GM12874 (cell line): ENCODE data around the gene GALNT18.

ENCODE experiments used
- CTCF ChIP-seq: IDR thresholded peaks from 2 replicates; pipeline ENCODE4 v1.5.1; 2011; ENCODE audit warnings: low read depth, mild to moderate bottlenecking, control low read depth, low read length, moderate library complexity; ENCODE audit not compliant: insufficient read depth

GALNT18 gene

GRCh38 chr11:11270236-11270775 is 351.5 kb downstream of the GALNT18 start:
- TF ChIP-seq CTCF, result no peak

GRCh38 chr11:11268706-11269105 is 353.1 kb downstream of the GALNT18 start:
- no peak for TF ChIP-seq CTCF

- no peak for TF ChIP-seq CTCF
Measured at GRCh38 chr11:11268119-11268518, 353.7 kb downstream of the GALNT18 start.

- TF ChIP-seq CTCF, result no peak
Measured at GRCh38 chr11:11267312-11267711, 354.5 kb downstream of the GALNT18 start.

- peak; percentile 90 for TF ChIP-seq CTCF
Measured at GRCh38 chr11:11265994-11266606, 355.7 kb downstream of the GALNT18 start.

- no peak for TF ChIP-seq CTCF
Measured at GRCh38 chr11:11265320-11265719, 356.5 kb downstream of the GALNT18 start.

- TF ChIP-seq CTCF, result no peak
Measured at GRCh38 chr11:11263238-11264005, 358.4 kb downstream of the GALNT18 start.
